Erythroblast (primary cell): ENCODE results near the gene ATXN7L1.

Experiments used
- DNase-seq, 2 experiments: peaks; one replicate each; lab custom pipeline; 2025; lab: John Stamatoyannopoulos, UW
- GATA1 ChIP-seq: IDR thresholded peaks from 2 replicates; pipeline ENCODE4 v1.6.1; 2011; ENCODE audit warnings: low read depth, mild to moderate bottlenecking, control low read depth, low read length, moderate library complexity
- POLR2A ChIP-seq: IDR thresholded peaks from 2 replicates; pipeline ENCODE4 v1.6.1; 2011; ENCODE audit warnings: mild to moderate bottlenecking, low read length

The ATXN7L1 gene

GRCh38 chr7:105638902-105639495 lies 237.4 kb downstream of the ATXN7L1 start:
- no peak for DNase-seq
- TF ChIP-seq POLR2A: no peak
- TF ChIP-seq GATA1: no peak

- TF ChIP-seq GATA1 (no peak), POLR2A (no peak)
- no peak for DNase-seq
Measured at GRCh38 chr7:105638334-105638733, 238.1 kb downstream of the ATXN7L1 start.

GRCh38 chr7:105637755-105638154 lies 238.6 kb downstream of the ATXN7L1 start:
- DNase-seq: no peak
- TF ChIP-seq POLR2A: no peak
- TF ChIP-seq GATA1: no peak

GRCh38 chr7:105636982-105637381 lies 239.4 kb downstream of the ATXN7L1 start:
- DNase-seq: no peak
- no peak for TF ChIP-seq GATA1
- TF ChIP-seq POLR2A: no peak

GRCh38 chr7:105635197-105635596 lies 241.2 kb downstream of the ATXN7L1 start:
- no peak for TF ChIP-seq POLR2A
- TF ChIP-seq GATA1: no peak
- no peak for DNase-seq

GRCh38 chr7:105625986-105626385 lies 250.4 kb downstream of the ATXN7L1 start:
- DNase-seq: no peak
- TF ChIP-seq POLR2A (no peak), GATA1 (no peak)

GRCh38 chr7:105623906-105624305 lies 252.5 kb downstream of the ATXN7L1 start:
- DNase-seq: no peak
- no peak for TF ChIP-seq GATA1
- no peak for TF ChIP-seq POLR2A

- TF ChIP-seq POLR2A (no peak), GATA1 (no peak)
Measured at GRCh38 chr7:105623378-105623777, 253.0 kb downstream of the ATXN7L1 start.

GRCh38 chr7:105622106-105622731 lies 254.2 kb downstream of the ATXN7L1 start:
- DNase-seq: no peak
- no peak for TF ChIP-seq POLR2A
- TF ChIP-seq GATA1: no peak

More at GRCh38 chr7:105623378-105623777, 253.0 kb downstream of the ATXN7L1 start:
- no peak for DNase-seq

- TF ChIP-seq POLR2A (no peak), GATA1 (no peak)
- no peak for DNase-seq
Measured at GRCh38 chr7:105621617-105622016, 254.8 kb downstream of the ATXN7L1 start.

- TF ChIP-seq POLR2A (no peak), GATA1 (no peak)
- no peak for DNase-seq
Measured at GRCh38 chr7:105621176-105621575, 255.2 kb downstream of the ATXN7L1 start.

- no peak for DNase-seq
Measured at GRCh38 chr7:105619590-105619989, 256.8 kb downstream of the ATXN7L1 start.

GRCh38 chr7:105618016-105618296 lies 258.4 kb downstream of the ATXN7L1 start:
- no peak for TF ChIP-seq GATA1
- TF ChIP-seq POLR2A: no peak
- DNase-seq: no peak

More at GRCh38 chr7:105619590-105619989, 256.8 kb downstream of the ATXN7L1 start:
- TF ChIP-seq GATA1 (no peak), POLR2A (no peak)

- TF ChIP-seq GATA1: no peak
- TF ChIP-seq POLR2A: no peak
- DNase-seq: no peak
Measured at GRCh38 chr7:105617280-105618015, 259.0 kb downstream of the ATXN7L1 start.

- TF ChIP-seq POLR2A: no peak
- no peak for TF ChIP-seq GATA1
- DNase-seq: no peak
Measured at GRCh38 chr7:105614341-105614840, 262.0 kb downstream of the ATXN7L1 start.
